ENCODE results near the gene ZPBP.

Gene ZPBP

DNA sequence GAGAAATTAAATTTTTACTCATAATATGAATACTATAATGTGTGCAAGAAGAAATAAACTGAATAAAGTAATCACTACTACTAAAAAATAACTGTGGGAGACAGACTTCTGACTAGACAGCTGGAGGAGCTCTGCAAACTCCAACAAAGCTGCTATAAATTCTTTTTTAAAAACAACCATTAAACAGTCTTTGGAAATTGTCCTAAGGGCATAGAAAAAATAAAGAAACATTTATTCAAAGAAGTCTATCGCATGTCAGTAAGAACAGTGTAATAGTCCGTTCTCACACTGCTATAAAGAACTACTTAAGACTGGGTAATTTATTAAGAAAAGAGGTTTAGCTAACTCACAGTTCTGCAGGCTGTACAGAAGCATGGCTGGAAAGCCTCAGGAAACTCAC, 56.0 kb downstream of the ZPBP start:
- no peak for DNase-seq

DNA sequence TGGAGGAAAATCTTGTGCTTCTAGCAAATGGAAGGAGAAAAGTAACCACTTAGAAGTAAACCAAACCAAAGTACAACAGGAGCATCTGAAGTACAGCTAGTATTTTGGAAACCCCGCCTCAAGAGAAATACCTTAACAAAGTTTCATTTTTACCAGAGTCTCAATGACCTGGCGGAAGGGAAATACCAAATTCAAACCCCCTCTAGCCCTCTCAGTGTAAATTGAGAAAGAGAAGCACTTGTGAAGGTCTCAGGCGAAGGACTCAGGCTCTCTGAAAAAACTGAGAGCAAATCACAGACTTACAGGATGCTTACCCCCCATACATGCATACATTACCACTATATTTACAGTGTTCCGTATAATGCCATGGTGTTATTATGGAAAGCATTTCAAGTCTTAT, 70.1 kb downstream of the ZPBP start:
- DNase-seq = no peak

DNA sequence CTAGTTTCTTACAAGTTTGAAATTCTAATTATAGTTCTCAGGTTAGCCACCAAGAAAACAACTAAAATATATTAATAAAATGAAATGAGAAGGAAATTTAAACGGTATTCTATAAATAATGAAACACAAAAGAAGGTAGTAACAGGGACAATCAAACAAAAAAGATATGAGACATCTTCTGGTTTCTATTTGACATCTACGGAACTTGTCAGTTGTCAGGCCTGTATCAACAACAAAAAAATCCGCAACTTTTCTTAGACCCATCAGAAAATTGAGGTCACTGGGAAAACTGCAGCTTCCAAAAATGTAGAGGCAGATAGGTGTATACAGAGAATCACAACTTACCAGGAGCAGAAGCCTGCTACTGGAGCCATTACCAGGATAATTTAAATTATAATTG, 70.6 kb downstream of the ZPBP start:
- DNase-seq = no peak

DNA sequence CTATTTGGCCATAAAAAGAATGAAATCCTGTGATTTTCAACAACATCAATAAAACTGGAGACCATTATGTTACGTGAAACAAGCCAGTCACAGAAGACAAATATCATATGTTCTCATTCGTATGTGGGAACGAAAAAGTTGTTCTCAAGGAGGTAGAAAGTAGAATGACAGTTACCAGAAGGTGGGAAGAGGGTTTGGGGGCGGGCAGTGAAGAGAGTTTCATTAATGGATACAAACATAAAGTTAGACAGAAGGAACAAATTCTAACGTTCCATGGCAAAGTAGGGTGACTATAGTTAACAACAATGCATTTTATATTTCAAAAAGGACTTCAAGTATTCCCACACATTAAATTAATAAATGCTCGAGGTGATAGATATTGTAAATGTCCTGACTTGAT, 97.4 kb downstream of the ZPBP start:
- DNase-seq = no peak

DNA sequence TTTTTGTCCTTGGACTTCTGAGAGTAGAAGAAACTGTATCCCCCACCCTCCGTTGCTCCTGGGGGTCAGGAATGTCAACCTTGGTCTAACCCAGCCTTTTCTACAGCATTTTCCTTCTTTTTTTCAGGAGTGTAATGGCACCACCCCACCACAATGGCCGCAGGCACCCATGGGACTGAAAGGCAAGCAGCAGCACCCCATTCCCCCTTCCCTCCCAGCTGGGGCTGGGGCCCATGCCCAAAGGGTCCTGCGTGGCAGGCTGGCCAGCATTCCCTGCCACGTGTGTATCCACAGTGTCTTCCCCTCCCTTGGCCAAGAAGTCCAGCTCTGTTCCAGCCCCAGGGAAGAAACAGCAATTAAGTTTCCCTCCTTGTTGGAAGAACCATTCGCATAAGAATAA, 106.9 kb downstream of the ZPBP start:
- no peak for DNase-seq

DNA sequence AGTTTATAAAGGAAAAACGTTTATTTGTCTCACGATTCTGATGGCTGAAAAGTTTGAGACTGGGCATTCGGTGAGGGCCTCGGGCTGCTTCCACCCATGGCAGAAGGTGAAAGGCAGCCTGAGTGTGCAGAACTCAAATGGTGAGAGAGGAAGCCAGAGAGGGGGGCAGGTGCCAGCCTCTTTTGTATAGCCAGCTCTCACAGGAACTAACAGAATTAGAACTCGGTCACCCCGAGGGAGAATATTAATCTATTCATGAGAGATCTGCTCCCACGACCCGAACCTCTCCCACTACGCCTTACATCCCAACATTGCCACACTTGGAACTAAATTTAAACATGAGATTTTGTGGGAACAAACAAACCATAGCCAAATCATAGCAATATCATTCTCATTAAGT, 112.6 kb downstream of the ZPBP start:
- no peak for DNase-seq

DNA sequence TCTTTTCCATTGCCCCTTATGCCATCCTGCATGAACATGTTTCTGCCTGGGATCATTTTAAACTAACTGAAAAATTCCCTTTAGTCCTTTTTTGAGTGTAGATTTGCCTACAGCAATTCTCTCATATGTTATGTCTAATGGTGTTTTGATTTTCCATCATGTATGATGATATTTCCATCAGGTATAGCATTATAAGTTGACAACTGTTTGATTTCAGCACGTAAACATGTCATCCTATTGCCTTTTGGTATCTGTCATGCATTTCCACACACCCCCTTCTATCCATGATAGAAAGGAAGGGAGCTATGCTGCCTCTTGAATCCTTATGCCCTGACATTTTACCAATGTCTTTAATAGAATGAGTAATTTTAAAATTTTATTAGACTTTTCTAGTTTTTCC, 116.8 kb downstream of the ZPBP start:
- no peak for DNase-seq

DNA sequence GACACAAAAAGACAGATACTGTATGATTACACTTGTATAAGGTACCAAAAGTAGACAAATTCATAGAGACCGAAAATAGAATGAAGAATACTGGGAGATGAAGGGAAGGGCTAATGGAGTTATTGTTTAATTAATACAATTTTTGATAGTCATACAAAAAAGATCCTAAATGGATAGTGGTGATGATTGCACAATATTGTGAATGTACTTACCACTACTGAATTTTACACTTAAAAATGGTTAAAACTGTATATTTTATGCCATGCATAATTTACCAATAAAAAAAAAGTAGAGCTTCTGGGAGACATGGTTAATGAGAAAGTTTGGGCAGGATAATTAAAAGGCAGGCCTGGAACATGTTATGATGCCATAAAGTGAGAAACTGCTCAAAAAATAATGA, 119.0 kb downstream of the ZPBP start:
- DNase-seq = no peak

DNA sequence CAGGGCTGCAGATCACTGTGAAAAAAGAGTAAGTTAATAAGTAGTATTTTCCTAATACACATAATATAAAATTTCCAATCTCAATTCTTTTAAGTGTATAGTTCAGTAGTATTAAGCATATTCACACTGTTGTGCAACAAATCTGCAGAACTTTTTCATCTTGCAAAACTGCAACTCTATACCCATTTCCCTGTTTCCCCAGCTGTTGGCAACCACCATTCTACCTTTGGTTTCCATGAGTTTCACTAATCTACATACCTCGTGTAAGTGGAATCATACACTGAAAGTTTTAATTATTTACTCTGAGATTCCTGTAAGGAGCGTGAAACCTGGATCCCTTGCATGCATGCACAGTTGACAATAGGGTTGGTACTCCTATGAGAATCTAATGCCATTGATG, 155.4 kb downstream of the ZPBP start:
- no peak for DNase-seq

DNA sequence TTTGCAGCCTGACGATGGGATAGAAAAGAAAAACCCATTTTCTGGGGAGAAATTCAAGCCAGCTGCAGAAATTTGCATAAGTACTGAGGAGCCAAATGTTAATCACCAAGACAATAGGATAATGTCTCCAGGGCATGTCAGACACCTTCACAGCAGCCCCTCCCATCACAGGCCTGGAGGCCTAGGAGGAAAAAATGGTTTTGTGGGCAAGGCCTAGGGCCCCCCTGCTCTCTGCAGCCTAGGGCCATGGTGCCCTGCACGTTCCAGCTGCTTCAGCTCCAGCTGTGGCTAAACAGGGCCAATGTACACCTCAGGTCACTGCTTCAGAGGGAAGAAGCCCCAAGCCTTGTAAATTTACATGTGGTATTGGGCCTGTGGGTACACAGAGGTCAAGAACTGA, 161.4 kb downstream of the ZPBP start:
- DNase-seq = no peak

DNA sequence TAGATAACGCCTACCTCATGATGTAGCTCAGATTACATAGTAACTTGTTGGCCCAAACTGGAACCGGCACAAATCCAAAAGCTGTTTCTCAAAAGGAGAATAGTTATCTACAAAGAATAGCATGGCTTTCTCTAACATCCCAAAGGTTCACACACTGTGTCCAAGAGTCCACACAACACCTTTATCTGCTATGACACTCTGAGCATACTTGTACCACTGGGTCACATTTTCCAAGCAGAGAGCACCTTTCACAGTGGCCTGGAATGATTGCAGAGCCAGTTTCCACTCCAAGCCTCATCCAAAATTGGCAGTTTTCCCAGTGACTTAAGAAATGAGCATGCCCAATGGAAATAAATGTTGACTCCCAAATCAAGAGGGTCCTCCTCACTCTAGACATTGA, 164.3 kb downstream of the ZPBP start:
- no peak for DNase-seq

DNA sequence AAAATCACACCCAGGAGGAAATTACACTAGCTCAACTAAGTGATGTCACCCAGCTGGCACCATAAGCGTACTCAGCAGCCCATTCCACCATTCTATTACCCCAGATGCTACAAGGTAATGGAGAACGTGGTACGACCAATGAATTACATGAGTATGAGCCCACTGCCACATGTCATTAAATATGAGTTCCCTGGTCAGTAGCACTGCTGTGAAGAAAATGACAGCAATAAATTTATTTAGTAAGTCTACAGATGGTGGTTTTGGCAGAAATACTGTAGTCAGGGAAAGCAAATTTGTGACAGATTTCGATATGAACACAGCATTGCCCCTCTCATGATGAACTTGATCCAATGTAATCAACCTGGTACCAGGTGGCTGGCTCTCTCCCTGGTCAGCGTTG, 165.4 kb downstream of the ZPBP start:
- no peak for DNase-seq

DNA sequence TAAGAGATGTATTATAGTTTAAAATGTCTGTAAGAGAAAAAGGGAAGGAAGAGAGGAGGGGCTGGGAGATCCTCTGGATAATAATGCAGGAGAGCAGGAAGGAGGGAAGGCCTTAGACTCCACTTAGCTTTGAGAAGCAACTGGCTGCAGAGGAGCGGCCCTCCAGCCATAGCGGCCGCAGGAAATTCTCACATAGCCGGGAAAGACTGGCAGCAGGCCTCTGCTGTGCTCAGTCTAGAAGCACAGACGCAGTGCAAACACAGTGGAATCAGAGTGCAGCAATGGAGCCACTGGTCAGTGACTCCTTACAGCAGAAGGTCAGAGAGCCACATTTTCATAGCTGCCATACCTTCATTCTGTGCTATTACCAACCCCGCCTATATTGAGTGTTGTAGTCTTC, 166.3 kb downstream of the ZPBP start:
- no peak for DNase-seq

DNA sequence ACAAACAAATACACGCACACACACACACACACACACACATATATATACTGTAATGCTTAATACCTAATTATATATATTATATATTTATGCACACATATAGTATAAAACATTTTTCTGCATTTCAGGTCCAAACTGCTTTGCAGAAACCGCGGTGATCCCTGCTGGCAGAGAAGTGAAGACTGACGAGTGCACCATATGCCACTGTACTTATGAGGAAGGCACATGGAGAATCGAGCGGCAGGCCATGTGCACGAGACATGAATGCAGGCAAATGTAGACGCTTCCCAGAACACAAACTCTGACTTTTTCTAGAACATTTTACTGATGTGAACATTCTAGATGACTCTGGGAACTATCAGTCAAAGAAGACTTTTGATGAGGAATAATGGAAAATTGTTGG, 181.1 kb downstream of the ZPBP start:
- no peak for DNase-seq

DNA sequence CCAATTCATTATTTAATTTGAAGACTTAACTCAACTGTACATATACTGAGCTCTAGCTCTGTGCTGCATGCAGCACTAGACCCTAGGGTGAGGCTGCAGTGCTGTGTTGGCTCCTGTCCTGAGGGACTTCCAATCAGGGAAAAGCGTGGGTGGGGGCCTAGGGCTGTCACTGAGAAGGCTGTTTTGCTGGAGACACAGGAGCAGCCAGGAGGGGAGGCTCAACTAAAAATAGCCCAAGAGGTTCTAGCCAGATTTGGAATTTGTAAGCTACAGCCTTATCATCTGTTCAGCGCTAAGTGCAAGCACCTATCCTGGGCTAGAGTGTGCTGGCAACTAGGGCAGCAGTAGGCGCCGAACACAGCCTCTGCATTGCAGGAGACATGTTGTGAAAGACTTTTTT, 198.5 kb downstream of the ZPBP start:
- no peak for DNase-seq

DNA sequence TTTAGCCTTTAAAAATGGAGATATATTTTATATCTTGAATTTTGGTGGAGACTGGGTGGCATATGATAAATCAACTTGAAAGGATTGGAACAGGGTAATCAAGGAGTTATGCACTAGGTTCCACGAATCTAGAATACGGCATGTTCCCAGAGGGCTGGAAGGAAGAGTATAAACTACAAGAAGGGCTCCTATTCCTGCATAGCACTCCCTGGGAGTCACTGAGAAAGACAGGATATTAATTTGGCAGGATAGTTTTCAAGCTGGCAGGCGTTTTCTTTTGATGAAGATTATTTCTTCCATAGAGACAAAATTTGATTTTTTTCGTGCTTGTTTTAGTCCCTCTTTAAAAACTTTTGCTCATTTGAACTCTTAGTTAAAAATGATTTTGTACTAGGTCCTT, 199.9 kb downstream of the ZPBP start:
- no peak for DNase-seq

DNA sequence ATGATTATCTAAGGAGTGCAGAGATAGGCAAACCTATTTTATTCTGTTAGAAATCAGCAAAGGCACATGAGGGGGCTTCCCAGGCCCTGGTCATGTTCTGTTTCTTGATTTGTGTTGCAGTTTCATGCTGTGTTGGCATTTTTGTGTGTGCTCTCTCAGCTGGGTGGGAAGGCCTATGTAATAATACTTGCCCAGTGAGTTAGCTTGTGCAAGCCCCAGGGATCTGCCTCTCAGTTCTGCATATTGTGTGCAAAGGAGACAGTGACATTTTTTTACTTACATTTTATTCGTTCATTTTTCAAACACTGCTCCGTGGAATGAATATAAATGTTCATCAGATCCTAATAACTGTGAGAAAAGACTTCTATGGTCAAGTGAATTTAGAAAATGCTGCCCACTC, 200.6 kb downstream of the ZPBP start:
- DNase-seq = no peak
